ENCODE measurements around the gene OVCH2. TPM values are rescaled to one million over a fixed set of nuclear protein-coding genes. Genes with fewer than 3 reads are reported as not detected.
"Not testable (repeated sequence)": the region's sequence is repeated elsewhere in the genome, so short reads cannot be mapped to it uniquely, and the experiment has no call there.

Gene OVCH2
- not detected for total RNA-seq
- long read RNA-seq, partial matches to known transcripts: 0 of 2 reads
- long read RNA-seq, other reads (novel, unspliced or antisense): 2 of 2 reads

DNA sequence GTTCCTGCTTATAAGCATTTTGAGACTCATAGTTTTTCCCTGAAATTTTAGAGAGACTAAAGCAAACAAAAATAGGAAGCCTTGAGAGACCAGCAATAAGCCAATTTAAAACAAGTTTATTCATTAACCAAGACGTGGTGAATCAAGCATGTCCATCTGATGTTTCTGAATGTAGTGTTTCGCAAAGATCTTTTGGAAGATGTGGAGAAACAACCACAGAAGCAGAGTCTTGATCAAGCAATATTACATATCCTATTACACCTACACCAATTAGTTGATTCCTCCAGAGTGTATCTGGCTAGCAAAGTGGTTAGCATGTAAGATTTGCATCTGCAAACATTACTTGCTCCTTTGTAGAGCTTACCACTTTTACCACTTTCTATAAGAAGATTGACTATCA lies at the start of gene OVCH2:
OVCH2 (minus strand) TSS at position 101 of the 400 bp plus-strand sequence; CDS start at position 18, 83 bp downstream.
- DNase-seq (ENCODE audit: low spot score): no peak

DNA sequence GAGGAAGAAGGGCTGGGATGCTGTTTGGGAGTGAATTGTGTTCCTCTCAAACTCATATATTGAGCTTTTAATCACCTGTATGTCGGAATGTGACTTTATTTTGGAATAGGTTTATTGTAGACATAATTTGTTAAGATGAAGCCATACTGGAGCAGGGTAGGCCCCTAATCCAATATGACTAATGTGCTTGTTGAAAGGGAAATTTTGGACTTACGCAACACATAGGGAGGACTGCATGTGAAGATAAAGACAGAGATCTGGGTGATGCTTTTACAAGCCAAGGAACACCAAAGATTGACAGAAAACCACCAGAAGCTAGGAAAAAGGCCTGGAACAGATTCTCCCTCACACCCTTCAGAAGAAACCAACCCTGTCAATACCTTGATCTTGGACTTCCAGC lies 43.2 kb upstream of the OVCH2 start:
- intact Hi-C loops (cut with DNase I): no loop called here
- DNase-seq (ENCODE audit: low spot score): no peak

More for the DNA sequence above, at the start of gene OVCH2:
- intact Hi-C loops (cut with DNase I): no loop called here

DNA sequence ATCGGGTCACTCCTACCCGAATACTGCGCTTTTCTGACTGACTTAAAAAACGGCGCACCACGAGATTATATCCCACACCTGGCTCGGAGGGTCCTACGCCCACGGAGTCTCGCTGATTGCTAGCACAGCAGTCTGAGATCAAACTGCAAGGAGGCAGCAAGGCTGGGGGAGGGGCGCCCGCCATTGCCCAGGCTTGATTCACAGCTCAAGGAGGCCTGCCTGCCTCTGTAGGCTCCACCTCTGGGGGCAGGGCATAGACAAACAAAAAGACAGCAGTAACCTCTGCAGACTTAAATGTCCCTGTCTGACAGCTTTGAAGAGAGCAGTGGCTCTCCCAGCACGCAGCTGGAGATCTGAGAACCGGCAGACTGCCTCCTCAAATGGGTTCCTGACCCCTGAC lies 28.5 kb upstream of the OVCH2 start:
- intact Hi-C loops (cut with DNase I); DNase-seq (ENCODE audit: low spot score): not testable (repeated sequence)

DNA sequence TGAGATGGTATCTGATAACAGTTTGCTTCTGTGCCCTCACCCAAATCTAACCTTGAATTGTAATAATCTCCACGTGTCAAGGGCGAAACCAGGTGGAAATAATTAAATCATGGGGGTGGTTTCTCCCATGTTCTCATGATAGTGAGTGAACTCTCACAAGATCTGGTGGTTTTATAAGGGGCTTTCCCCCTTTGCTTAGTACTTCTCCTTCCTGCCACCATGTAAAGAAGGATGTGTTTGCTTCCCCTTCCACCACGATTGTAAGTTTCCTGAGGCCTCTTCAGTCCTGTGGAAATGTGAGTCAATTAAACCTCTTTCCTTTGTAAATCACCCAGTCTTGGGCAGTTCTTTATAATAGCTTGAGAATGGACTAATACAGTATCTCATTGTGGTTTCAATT lies 8.5 kb upstream of the OVCH2 start:
- intact Hi-C loops (cut with DNase I): no loop called here
- no peak for DNase-seq (ENCODE audit: low spot score)

DNA sequence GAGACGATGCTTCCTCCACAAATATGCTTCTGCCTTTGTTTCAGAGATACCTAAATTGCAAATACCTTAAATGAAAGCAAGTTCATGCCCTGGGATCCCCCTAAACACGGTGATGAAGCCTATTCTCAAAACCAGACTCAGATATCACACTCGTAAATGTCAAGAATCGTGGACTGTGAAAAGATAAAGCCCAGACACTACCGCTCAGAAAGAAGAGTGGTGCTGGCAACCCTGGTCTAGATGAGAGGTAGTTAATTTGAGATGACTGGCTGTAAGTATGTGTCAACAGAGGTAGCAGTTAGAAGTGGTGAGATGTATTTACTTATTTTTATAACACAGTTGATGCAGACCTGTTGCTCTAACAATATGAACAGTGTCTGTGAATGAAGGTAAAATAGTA lies 2.5 kb downstream of the OVCH2 start:
- intact Hi-C loops (cut with DNase I): no loop called here
- DNase-seq (ENCODE audit: low spot score): no peak

DNA sequence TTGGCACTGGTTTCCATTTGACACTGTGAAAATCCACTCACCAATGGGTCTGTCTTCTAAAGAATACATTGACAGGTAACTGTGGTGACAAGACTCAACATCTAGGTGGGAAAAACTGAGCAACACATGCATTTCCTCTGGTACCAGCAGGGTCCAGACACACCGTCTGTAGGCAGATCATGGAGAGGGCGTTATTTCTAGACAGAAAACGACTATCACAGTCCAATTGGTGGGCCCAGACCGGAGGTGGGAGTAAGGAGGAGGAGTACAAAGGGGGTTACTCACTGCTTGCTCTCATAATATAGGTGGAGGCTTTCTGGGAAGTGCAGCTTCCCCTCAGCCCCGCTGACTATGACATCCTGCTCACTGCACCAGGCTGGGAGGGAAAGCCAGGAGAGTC lies 9.9 kb downstream of the OVCH2 start:
- DNase-seq (ENCODE audit: low spot score): no peak
- intact Hi-C loops (cut with DNase I): no loop called here

DNA sequence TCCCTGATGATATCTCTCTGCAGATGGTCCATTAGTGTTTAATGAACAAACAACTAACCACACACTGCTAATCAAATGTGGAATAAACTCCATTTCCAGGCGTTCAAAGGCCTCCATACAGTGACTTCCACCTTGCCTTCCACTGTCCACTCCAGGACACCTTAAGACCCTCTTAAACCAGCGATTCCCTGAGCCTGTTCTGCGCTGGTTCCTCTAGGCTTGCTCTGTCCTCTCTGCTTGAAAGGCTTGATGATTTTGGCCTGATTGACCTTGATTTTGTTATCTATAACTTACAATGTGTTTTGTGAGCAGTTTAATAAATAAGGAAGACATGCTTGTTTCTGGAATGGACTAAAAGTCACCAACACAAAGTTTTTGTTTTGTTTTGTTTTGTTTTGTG lies 12.0 kb downstream of the OVCH2 start:
- intact Hi-C loops (cut with DNase I): no loop called here
- DNase-seq (ENCODE audit: low spot score): no peak

GRCh38 chr11:7692426-7692825 lies 13.9 kb downstream of the OVCH2 start:
- intact Hi-C loops (cut with DNase I): no loop called here
- DNase-seq (ENCODE audit: low spot score): no peak

- no peak for DNase-seq (ENCODE audit: low spot score)
These were observed 14.4 kb downstream of the OVCH2 start for GRCh38 chr11:7691759-7692350.

GRCh38 chr11:7690648-7691047 lies 15.6 kb downstream of the OVCH2 start:
- intact Hi-C loops (cut with DNase I): no loop called here
- DNase-seq (ENCODE audit: low spot score): no peak

More at GRCh38 chr11:7691759-7692350, 14.4 kb downstream of the OVCH2 start:
- intact Hi-C loops (cut with DNase I): no loop called here

DNA sequence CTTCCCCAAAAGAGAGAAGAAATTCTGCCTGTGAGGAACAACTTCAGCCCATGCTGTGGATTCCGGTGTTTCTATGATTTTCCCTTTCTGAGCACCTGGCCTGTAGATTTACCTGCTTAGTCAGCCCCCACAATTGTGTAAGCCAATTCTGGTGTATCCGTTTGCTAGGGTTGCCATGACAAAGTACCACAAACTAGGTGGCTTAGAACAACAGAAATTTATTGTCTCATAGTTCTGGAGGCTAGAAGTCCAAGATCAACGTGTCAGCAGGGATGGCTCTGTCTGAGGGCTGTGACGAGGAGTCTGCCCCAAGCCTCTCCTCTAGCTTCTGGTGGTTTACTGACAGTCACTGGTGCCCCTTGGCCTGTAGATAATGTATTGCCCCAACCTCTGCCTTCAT lies 17.0 kb downstream of the OVCH2 start:
- intact Hi-C loops (cut with DNase I): loop anchor here (10.0 kb wide), 1 partner anchor 594 kb away; no protein-coding TSS in a partner anchor
- no peak for DNase-seq (ENCODE audit: low spot score)

DNA sequence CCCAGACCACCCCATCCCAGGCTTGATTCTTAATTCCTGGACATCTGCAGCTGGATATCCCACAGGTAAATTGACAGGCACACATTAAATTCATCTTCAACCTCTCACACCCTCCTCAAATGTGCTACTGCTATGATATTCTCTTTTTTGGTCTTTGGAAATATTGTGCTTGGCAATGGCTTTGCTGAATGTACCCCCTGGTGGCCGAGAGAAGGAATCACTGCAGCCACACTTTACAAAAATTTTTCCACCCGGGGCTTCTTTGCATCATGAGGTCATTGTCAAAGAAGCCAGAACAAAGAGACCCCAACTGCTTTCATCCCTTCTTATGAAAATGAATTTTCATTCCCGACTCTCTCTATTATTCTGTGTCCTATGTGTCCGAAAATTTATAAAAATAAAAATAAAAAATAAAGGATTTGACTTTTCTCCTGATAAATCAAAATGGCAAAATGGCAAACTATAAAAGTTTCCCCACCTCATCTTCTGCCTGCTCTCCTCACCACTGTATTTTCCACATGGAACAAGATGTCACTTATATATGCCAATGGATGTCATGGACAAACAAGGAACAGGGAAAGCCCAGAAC lies 17.9 kb downstream of the OVCH2 start:
- DNase-seq (ENCODE audit: low spot score): no peak
- intact Hi-C loops (cut with DNase I): loop anchor here (10.0 kb wide), 1 partner anchor 594 kb away; no protein-coding TSS in a partner anchor

DNA sequence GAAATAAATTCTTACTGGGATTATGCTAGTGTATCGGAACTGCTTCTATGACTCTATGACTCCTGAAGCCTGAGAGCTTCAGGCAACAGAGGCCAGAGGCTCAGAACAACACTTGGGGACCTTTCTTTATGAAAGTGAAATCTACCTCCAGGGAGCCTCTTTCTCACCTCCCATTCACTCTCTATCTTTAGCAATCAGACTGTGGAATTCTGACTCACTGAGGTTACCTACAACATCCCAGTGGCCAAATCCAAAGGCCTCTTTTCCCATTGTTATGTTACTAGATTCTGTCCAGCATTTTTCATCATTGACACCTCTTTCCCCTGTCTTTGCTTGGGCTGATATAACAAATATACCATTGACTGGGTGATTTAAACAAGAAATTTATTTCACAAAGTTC lies 18.9 kb downstream of the OVCH2 start:
- no peak for DNase-seq (ENCODE audit: low spot score)
- intact Hi-C loops (cut with DNase I): loop anchor here (10.0 kb wide), 1 partner anchor 593 kb away; no protein-coding TSS in a partner anchor

- intact Hi-C loops (cut with DNase I): loop anchor here (10.0 kb wide), 1 partner anchor 592 kb away; no protein-coding TSS in a partner anchor
- DNase-seq (ENCODE audit: low spot score): no peak
These were observed 19.5 kb downstream of the OVCH2 start for GRCh38 chr11:7686761-7687160.

DNA sequence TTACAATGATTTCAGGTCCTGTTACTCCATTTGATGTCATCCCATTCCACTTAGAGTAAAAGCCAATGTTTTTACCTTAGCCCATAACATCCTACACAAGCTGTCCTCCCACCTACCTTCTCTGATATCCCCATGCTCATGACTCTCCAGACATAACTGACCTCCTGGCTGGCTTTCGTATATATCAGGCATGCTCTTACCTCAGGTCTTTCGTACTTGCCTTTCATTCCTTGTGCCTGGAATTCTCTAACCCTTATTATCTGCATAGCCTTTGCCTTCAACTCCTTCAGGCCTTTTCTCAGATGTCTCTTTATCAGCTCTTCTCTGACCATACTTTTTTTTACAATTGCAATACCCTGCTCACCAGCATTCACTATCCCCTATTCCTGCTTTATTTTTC lies 22.7 kb downstream of the OVCH2 start:
- intact Hi-C loops (cut with DNase I): loop anchor here (10.0 kb wide), 1 partner anchor 589 kb away; no protein-coding TSS in a partner anchor
- DNase-seq (ENCODE audit: low spot score): no peak

DNA sequence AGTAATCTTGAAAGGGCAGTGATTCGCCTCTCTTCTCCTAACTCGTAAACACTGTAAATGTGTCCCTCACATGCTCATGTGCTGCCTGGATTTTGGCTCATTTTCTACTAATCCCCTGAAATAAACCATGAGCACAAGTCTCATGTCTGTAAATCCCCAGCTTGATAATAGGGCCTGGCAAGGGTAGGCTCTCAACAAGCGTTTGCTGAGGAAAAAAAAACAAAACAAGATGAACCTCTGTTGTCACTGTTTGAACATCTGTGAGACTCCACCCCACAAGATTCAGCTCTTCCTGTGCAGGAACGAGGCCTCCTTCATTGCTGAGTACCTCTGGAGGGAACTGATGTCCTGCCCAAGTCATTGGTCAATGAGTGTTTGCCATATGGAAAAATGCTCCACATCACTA lies 28.5 kb downstream of the OVCH2 start:
- no peak for DNase-seq (ENCODE audit: low spot score)
- intact Hi-C loops (cut with DNase I): no loop called here

DNA sequence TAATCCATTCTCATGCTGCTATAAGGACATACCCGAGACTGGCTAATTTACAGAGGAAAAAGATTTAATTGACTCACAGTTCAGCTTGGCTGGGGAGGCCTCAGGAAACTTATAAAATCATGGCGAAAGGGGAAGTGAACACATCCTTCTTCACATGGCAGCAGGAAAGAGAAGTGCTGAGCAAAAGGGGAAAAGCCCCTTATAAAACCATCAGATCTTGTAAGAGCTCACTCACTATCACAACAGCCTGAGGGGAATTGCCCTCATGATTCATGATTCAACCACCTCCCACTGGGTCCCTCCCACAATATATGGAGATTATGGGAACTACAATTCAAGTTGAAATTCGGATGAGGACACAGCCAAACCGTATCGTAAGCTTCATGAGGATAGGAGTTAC lies 29.2 kb downstream of the OVCH2 start:
- intact Hi-C loops (cut with DNase I): no loop called here
- no peak for DNase-seq (ENCODE audit: low spot score)

GRCh38 chr11:7675631-7676030 lies 30.6 kb downstream of the OVCH2 start:
- intact Hi-C loops (cut with DNase I): no loop called here
- DNase-seq (ENCODE audit: low spot score): no peak

DNA sequence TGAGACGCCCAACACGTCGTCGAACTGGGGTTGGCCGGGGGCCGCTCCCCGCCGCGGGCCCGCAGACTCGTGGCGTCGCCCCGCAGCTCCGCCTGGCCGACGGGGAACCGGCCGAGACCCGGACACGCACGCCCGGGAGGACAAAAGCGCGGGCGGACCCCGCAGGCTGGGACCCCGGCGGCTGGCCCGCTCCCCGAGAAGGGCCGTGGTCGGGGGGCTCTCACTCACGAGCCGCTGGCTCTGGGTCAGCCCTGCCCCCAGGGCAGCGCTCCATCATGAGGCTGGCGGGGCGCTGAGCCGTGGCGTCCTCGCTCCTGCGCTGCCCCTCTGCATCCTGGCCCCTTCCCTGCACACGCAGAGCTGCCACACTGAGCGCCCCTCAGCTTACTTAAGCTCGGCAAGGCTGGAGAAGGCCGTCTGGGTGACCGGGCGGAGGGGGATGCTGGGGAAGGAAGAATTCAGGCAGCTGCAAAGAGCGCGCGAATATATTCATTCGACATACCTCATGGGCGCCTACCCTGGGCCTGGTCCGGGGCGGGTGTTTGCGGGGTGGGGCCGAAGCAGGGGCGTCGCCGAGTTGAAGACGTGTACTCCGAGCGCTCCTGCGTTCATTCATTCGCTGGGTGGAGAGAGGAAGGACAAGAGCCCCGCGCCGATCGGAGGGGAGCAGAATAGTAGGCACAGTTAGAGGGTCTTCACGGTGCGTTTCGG lies 32.4 kb downstream of the OVCH2 start:
- DNase-seq (ENCODE audit: low spot score): no peak
- intact Hi-C loops (cut with DNase I): no loop called here

GRCh38 chr11:7672960-7673723 lies 33.1 kb downstream of the OVCH2 start, which contains the start of gene CYB5R2:
CYB5R2 (minus strand) TSS chr11:7673500; CDS start chr11:7672825, 675 bp downstream.
- intact Hi-C loops (cut with DNase I): no loop called here
- DNase-seq (ENCODE audit: low spot score): peak; percentile 84
